HFFc6 (cell line): ENCODE data around the gene CPNE7. TPM values are rescaled to one million over a fixed set of nuclear protein-coding genes. Genes with fewer than 3 reads are reported as not detected.

Experiments
- DNase-seq: peaks from one replicate; pipeline ENCODE4 v3.0.0-alpha.2; 2018
- H3K27ac Mint-ChIP-seq: 2 replicates; pipeline ENCODE4 v1.8.0; 2020; ENCODE audit warnings: mild to moderate bottlenecking, mixed read lengths
- H3K27me3 Mint-ChIP-seq: 2 replicates; pipeline ENCODE4 v1.8.0; 2021; ENCODE audit warnings: mild to moderate bottlenecking, moderate library complexity, mixed read lengths; ENCODE audit not compliant: insufficient read depth
- H3K36me3 Mint-ChIP-seq: 2 replicates; pipeline ENCODE4 v1.8.0; 2021; ENCODE audit warnings: low read depth, mixed read lengths
- H3K4me1 Mint-ChIP-seq: 2 replicates; pipeline ENCODE4 v1.8.0; 2020; ENCODE audit warnings: low read depth, mixed read lengths
- H3K4me3 Mint-ChIP-seq: 2 replicates; pipeline ENCODE4 v1.8.0; 2020; ENCODE audit warnings: mild to moderate bottlenecking, moderate library complexity, mixed read lengths
- H3K9me3 Mint-ChIP-seq: 2 replicates; pipeline ENCODE4 v1.8.0; 2020; ENCODE audit warnings: mild to moderate bottlenecking, mixed read lengths
- total RNA-seq, 6 experiments: library from RNA; stranded (reverse); fragmentation: NEBNext Ultra II Directional; extraction: Animal tissue kit (Norgen Biotek cat#: 25700); gene quantifications; 2 replicates in 1 of 6; 3 replicates in 5 of 6; pipeline ENCODE4 v1.2.3, GENCODE V29; 2021
- TF ChIP-seq, protein P1 (sequence below): fragments of 200-600 bp; sonication (generic); IDR thresholded peaks from 2 replicates; pipeline ENCODE4 v1.5.0; 2021; ENCODE audit warnings: antibody characterized with exemption, mild to moderate bottlenecking

The CPNE7 gene
- total RNA-seq, 6 experiments from 2014 or later = 17.6 to 22.2 (median 19.3) TPM

DNA sequence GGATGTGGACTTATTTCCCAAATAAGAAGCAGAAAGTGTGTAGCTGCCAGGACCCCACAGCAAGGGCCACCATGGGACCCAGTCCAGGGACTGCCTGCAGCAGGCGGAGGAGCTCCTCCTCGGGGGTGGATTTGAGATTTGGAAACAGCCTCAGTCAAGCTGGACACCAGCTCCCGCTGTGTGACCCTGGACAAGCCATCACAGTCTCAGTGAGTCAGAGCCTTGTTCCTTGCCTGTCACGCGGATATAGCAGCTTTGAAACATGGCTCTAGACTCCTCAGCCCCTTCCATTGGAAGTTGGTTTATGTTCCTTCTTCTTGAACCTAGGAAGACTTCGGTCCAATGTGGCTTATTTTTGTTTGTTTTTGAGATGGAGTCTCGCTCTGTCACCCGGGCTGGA is 25.4 kb downstream of the CPNE7 start:
- no peaks in the 10 kb centered on the region for H3K9me3 Mint-ChIP-seq

DNA sequence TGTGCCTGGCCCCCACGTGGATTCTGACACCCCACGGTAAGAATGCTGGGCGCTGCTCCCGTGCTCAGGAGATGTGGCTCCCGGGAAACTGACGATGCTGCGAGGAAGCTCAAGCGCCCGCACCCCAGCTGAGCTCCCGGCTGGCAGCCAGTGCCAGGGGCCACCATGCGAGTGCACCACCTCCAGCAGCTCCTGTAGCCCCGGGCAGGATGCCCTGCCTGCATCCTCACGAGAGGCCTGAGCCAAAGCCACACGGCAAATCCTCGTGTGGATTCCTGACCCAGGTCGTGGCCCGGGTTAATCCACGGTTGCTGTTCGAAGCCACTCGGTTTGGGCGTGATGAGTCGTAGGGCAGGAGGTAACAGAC is 26.3 kb downstream of the CPNE7 start:
- peaks cover 20% of the 10 kb centered on the region for H3K4me1 Mint-ChIP-seq
- TF ChIP-seq, protein P1, sequence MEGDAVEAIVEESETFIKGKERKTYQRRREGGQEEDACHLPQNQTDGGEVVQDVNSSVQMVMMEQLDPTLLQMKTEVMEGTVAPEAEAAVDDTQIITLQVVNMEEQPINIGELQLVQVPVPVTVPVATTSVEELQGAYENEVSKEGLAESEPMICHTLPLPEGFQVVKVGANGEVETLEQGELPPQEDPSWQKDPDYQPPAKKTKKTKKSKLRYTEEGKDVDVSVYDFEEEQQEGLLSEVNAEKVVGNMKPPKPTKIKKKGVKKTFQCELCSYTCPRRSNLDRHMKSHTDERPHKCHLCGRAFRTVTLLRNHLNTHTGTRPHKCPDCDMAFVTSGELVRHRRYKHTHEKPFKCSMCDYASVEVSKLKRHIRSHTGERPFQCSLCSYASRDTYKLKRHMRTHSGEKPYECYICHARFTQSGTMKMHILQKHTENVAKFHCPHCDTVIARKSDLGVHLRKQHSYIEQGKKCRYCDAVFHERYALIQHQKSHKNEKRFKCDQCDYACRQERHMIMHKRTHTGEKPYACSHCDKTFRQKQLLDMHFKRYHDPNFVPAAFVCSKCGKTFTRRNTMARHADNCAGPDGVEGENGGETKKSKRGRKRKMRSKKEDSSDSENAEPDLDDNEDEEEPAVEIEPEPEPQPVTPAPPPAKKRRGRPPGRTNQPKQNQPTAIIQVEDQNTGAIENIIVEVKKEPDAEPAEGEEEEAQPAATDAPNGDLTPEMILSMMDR = no peak
- H3K27ac Mint-ChIP-seq = peak overlapping the region; percentile 82
- H3K9me3 Mint-ChIP-seq = no peaks in the 10 kb centered on the region
- DNase-seq = no peak
- H3K4me3 Mint-ChIP-seq = peak overlapping the region; percentile 76
- no peaks in the 10 kb centered on the region for H3K27me3 Mint-ChIP-seq
- H3K36me3 Mint-ChIP-seq = no peaks in the 10 kb centered on the region

More for the DNA sequence above, 25.4 kb downstream of the CPNE7 start:
- peaks cover 20% of the 10 kb centered on the region for H3K4me1 Mint-ChIP-seq
- no peaks in the 10 kb centered on the region for H3K36me3 Mint-ChIP-seq
- H3K4me3 Mint-ChIP-seq = no peak overlapping the region
- TF ChIP-seq, protein P1 = no peak
- H3K27me3 Mint-ChIP-seq = no peaks in the 10 kb centered on the region
- DNase-seq = no peak
- H3K27ac Mint-ChIP-seq = no peak overlapping the region

DNA sequence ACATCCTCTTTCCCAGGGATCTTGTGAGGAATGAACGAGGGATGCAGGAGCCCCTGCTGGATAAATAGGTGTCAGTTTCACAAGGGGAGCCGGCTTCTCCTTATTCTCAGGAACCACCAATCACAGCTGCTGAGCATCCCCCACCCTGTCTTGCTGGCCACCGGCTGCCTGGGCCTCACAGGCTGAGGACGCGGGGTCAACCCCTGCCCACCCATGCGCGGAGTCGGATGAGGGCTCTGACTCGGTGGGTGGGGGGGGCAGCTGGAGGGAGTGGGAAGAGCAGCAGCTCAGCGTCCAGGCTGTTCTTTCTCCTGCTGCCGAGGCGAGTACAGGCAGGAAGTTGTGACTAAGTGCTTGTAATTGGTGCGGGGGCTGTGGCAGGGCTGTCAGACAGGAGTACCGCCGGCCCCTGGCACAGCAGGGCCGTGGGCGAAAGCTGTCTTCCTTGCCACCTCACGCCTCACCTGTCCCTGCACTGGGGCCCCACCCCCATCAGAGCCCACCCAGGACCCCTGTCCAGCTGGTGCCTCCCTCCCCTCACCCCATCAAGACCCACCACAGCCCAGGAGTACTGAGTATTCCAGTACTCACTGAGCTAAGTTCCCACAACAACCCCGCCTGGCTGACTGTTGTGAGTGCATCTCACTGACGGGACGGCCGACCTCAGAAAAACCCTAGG is 26.9 kb downstream of the CPNE7 start:
- TF ChIP-seq, protein P1 = no peak
- Mint-ChIP-seq H3K27me3 (peaks cover under 1% of the 10 kb centered on the region; the same call in 1 of the 2 replicates), H3K36me3 (no peaks in the 10 kb centered on the region), H3K9me3 (no peaks in the 10 kb centered on the region), H3K27ac (peak overlapping the region; percentile 82), H3K4me1 (peaks cover 20% of the 10 kb centered on the region), H3K4me3 (peak overlapping the region; percentile 76)
- peak; percentile 79 for DNase-seq

DNA sequence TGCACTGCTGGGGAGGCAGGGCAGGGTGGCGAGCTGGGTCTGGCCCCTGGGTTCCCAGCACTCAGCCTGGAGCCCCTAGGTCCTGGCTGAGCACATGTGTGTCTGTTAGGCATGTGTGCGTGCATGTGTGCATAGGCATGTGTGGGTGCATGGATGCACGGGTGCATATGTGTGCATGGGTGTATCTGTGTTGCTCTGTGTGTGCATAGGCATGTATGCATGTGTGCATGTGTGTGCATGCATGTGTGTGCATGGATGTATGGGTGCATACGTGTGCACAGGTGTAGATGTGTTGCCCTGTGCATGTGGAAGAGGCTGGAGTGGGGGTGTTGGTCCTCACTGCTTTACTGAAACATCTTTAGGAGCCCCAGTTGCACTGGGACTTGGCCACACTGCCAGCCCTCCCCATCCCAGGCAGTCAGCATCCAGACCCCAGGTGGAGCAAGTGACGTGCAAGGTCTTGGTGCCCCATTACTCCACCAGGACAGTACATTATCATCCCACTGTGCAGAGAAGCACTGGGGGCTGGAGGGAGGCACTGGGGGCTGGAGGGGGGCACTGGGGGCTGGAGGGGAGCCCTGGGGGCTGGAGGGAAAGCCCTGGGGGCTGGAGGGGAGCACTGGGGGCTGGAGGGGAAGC is 27.5 kb downstream of the CPNE7 start:
- Mint-ChIP-seq H3K4me3 (peak overlapping the region; percentile 76), H3K27me3 (peaks cover 2% of the 10 kb centered on the region; the same call in 1 of the 2 replicates), H3K36me3 (no peaks in the 10 kb centered on the region), H3K27ac (peak overlapping the region; percentile 82), H3K4me1 (peaks cover 20% of the 10 kb centered on the region), H3K9me3 (no peaks in the 10 kb centered on the region)
- TF ChIP-seq, protein P1 = no peak
- DNase-seq = no peak

DNA sequence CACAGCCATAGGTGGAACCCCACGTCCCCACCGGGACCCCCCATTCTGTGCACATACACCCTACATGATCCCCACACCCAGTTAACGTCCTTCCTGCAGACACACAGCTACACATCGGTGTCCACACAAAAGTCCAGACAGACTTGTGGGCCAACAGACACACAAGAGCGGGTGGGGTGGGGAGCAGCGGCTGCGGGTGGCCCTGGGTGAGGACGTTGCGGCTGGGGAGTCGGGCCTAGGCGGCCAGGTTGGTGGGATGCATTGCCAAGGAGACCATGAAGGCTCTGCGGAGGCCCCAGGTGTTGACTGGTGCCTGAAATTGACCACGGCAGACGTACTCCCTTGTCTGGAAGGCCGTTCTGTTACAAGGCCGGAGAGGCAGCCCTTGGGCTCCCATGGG is 29.2 kb downstream of the CPNE7 start:
- no peak overlapping the region for H3K27ac Mint-ChIP-seq
- H3K4me1 Mint-ChIP-seq = peaks cover 15% of the 10 kb centered on the region
- no peak overlapping the region for H3K4me3 Mint-ChIP-seq
- H3K27me3 Mint-ChIP-seq = peaks cover 2% of the 10 kb centered on the region; the same call in 1 of the 2 replicates
- no peaks in the 10 kb centered on the region for H3K9me3 Mint-ChIP-seq
- no peaks in the 10 kb centered on the region for H3K36me3 Mint-ChIP-seq
- TF ChIP-seq, protein P1 = no peak
- no peak for DNase-seq
